Psoas muscle (tissue), 8 donors: ENCODE data around the gene KRT73. TPM values are rescaled to one million over a fixed set of nuclear protein-coding genes. Genes with fewer than 3 reads are reported as not detected.

Experiments used
- ATAC-seq, 4 donors: fragments of 200-7000 bp; cut with Tn5 transposase; one replicate each; pipeline ENCODE4 v1.9.1; 2020; ENCODE audit warnings: moderate library complexity in 3 of 4, mild to moderate bottlenecking in 2 of 4
- DNase-seq, 2 donors: peaks; one replicate each; pipeline ENCODE4 v3.0.0-alpha.2; 2020
- H3K27ac ChIP-seq: fragments of 200-600 bp; one replicate; pipeline ENCODE4 v1.8.0; 2022
- H3K27me3 ChIP-seq, 3 donors: fragments of 200-600 bp in 1 of 3; one replicate each; pipeline versions ENCODE4 v1.6.1 to v1.8.0; 2013 to 2022; ENCODE audit warnings: low read length in 2 of 3, mild to moderate bottlenecking in 2 of 3, moderate library complexity in 1 of 3; ENCODE audit not compliant: insufficient read depth in 3 of 3
- H3K36me3 ChIP-seq, 2 donors: fragments of 200-600 bp in 1 of 2; one replicate each; pipeline versions ENCODE4 v1.6.1 to v1.8.0; 2013 to 2022; ENCODE audit warnings: low read depth in 1 of 2, mild to moderate bottlenecking in 1 of 2, moderate library complexity in 1 of 2; ENCODE audit not compliant: insufficient read depth in 1 of 2
- H3K4me1 ChIP-seq: fragments of 200-600 bp; one replicate; pipeline ENCODE4 v1.8.0; 2022
- H3K4me3 ChIP-seq: fragments of 200-600 bp; one replicate; pipeline ENCODE4 v1.8.0; 2022; ENCODE audit warnings: mild to moderate bottlenecking
- H3K9me3 ChIP-seq: fragments of 200-600 bp; one replicate; pipeline ENCODE4 v1.8.0; 2022
- CTCF ChIP-seq: fragments of 200-600 bp; IDR thresholded peaks from one replicate; pipeline ENCODE4 v1.8.0; 2022; ENCODE audit warnings: antibody characterized with exemption
- WGBS, 3 donors: extraction: QIAGEN DNeasy Blood & Tissue Kit; methylation state at CpG; one replicate each; pipeline versions ENCODE4 v1.1.6 to v1.1.7; 2013; 5-methylcytosine and 5-hydroxymethylcytosine counted together
- intact Hi-C, 2 donors: fragments of 100-400 bp; cut with DNase I; formaldehyde crosslinking; loops; one replicate each; pipeline versions ENCODE4 v1.11.0 to v1.14.2; 2022
- polyA plus RNA-seq, 3 donors: library from polyadenylated mRNA; stranded (reverse); fragments of 200-250 nt; gene quantifications; one replicate each; pipeline ENCODE4 v1.2.3, GENCODE V29; 2013
- total RNA-seq, 4 donors: library from RNA; stranded (reverse); fragmentation: NEBNext Ultra II Directional in 2 of 4; extraction: Animal tissue kit (Norgen Biotek cat#: 25700) in 2 of 4; gene quantifications; one replicate each; pipeline versions ENCODE4 v1.2.1 to v1.2.4, GENCODE V29; 2021 to 2023
- donor health status: healthy with polysubstance abuse.
- donor health status: DM: no; HTN: no; CAD: no; lungs with moderate emphysema.
- donor health status: Bipolar disorder and iron deficiency.
- donor health status: healthy.
- donor health status: DM: yes; HTN: yes; CAD: no.
- donor health status: DM: no; HTN: no; CAD: no.
- donor health status: DM: no; HTN: no; CAD: no.
- donor health status: DM: yes; HTN: yes; CAD: no.

KRT73 gene
- total and polyA plus RNA-seq, 7 donors, result not detected

- no peaks in the 10 kb centered on the region for H3K36me3 ChIP-seq
- H3K9me3 ChIP-seq, result no peaks in the 10 kb centered on the region
- intact Hi-C loops, result no loop called here
- DNase-seq (no peak), ATAC-seq (no peak)
- TF ChIP-seq CTCF, result no peak
- peaks cover 0 to 35% (median 0%) of the 10 kb centered on the region in 3 donors for H3K27me3 ChIP-seq
- H3K27ac ChIP-seq, result no peak overlapping the region
- no peak overlapping the region for H3K4me3 ChIP-seq
- no peaks in the 10 kb centered on the region for H3K4me1 ChIP-seq
These were observed 44.5 kb upstream of the KRT73 start for GRCh38 chr12:52662918-52663229.

GRCh38 chr12:52662093-52662917 is 43.9 kb upstream of the KRT73 start:
- WGBS, 3 donors, result 78 to 81% (median 79%) methylated on average over 10 of the region's 10 CpGs
- ATAC-seq (no peak), DNase-seq (no peak)
- Histone ChIP-seq H3K4me3 (no peak overlapping the region), H3K9me3 (no peaks in the 10 kb centered on the region), H3K27ac (no peak overlapping the region), H3K36me3 (no peaks in the 10 kb centered on the region), H3K27me3 (peaks cover 0 to 35% (median 0%) of the 10 kb centered on the region in 3 donors), H3K4me1 (no peaks in the 10 kb centered on the region)
- intact Hi-C loops, result no loop called here
- no peak for TF ChIP-seq CTCF

- Histone ChIP-seq H3K9me3 (no peaks in the 10 kb centered on the region), H3K4me1 (no peaks in the 10 kb centered on the region), H3K27me3 (peaks cover 0 to 35% (median 0%) of the 10 kb centered on the region in 3 donors), H3K4me3 (no peak overlapping the region), H3K36me3 (no peaks in the 10 kb centered on the region), H3K27ac (no peak overlapping the region)
- DNase-seq (no peak), ATAC-seq (no peak)
- WGBS, 3 donors, result 87 to 94% (median 91%) methylated on average over 3 of the region's 3 CpGs
- no peak for TF ChIP-seq CTCF
- intact Hi-C loops, result no loop called here
These were observed 43.3 kb upstream of the KRT73 start for GRCh38 chr12:52661668-52662067.

- intact Hi-C loops, result no loop called here
- no peak overlapping the region for H3K4me3 ChIP-seq
These were observed 42.7 kb upstream of the KRT73 start for GRCh38 chr12:52660934-52661499.

More at GRCh38 chr12:52660934-52661499, 42.7 kb upstream of the KRT73 start:
- DNase-seq (no peak), ATAC-seq (no peak)
- WGBS, 3 donors, result 66 to 77% (median 75%) methylated on average over 3 of the region's 3 CpGs
- TF ChIP-seq CTCF, result no peak
- Histone ChIP-seq H3K9me3 (no peaks in the 10 kb centered on the region), H3K4me1 (no peaks in the 10 kb centered on the region), H3K27ac (no peak overlapping the region), H3K36me3 (no peaks in the 10 kb centered on the region), H3K27me3 (peaks cover 0 to 35% (median 1%) of the 10 kb centered on the region in 3 donors)
